Measurements from ENCODE around the gene TEAD3. TPM values are rescaled to one million over a fixed set of nuclear protein-coding genes. Genes with fewer than 3 reads are reported as not detected.
"Not testable (repeated sequence)": the region's sequence is repeated elsewhere in the genome, so short reads cannot be mapped to it uniquely, and the experiment has no call there.

TEAD3 gene
- total RNA-seq, 1 donor = 0.54 TPM

DNA sequence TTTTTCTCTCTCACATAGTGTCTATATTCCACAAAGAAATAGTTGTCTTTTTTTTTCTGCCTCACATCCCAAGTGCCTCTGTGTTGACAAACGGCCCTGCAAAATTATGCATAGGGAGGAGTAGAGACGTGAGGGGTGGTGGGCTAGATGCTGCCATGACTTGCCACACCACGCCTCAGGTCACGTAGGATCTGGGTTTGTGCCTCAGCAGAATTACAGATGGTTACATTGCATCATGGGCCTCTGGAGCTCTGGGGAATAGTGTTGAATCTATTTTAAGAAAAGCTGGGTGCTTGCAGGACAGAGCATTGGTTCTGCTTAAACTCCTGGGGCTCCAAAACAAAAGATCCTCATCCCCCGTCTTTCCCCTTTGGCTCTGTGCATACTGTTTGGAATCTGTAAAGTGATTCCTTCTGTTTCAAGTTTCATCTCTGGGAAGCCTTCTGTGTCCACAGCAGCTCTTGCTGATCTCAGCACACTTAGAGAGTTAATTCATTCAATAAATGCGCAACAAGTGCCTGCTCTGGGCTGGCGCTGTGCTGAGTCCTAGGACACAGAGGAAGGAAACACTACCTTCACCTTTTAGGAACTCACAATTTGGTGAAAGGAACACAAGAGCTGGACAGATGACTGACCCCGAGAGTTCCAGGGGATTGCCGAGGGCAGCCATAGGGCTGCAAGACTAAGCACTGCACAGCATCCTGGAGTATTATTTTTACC lies 42.3 kb downstream of the TEAD3 start:
- DNase-seq (ENCODE audit: low read depth in 2 of 3, low spot score in 2 of 3) = no peak

- DNase-seq (ENCODE audit: low read depth in 2 of 3, low spot score in 2 of 3) = no peak
These were observed 43.6 kb downstream of the TEAD3 start for GRCh38 chr6:35453236-35453635.

GRCh38 chr6:35452183-35453090 lies 44.4 kb downstream of the TEAD3 start, which contains the start of gene FANCE:
Gene FANCE (plus strand): TSS chr6:35452338. CDS start chr6:35452546, 208 bp downstream.
- peak; percentile 52 to 89 (median 88) for DNase-seq (ENCODE audit: low read depth in 2 of 3, low spot score in 2 of 3)

DNA sequence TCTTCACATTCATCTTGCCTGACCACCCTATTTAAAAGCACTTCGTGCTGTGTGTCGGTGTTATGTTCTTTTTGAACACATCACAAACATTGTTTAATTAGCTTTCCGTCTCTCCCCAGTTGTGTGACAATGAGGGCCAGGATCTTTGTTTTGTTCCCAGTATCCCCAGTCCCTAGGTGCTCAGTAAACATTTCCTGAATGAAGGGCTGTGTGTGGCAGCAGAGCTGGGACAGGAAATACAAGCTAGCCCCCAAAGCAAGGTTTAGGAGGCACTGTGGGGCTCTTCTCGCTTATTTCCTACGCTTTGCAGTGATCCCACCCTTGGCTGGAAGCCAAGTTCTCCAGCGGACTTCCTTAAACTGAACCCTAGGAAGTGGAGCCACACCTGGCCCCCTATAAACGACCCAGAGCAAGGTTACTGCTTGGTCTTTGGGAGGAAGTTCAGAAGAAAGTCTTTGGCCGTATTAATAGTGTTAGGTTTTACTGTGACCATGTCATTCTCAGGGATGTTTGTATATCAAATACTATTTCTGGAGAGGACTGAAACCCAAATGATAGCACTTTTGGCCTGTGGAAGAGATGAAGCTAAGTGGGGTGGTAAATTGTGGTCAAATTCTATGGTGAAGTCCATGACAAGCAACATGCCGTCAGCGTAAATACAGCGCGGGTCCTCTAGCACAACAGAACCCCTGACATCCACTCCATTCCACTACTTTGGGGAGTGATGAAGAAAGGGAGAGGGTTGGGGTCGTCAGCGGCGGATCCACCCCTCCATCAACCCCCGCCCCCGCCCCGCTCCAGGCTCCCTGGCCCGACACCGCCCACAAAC lies 45.3 kb downstream of the TEAD3 start:
- no peak for DNase-seq (ENCODE audit: low read depth in 2 of 3, low spot score in 2 of 3)

DNA sequence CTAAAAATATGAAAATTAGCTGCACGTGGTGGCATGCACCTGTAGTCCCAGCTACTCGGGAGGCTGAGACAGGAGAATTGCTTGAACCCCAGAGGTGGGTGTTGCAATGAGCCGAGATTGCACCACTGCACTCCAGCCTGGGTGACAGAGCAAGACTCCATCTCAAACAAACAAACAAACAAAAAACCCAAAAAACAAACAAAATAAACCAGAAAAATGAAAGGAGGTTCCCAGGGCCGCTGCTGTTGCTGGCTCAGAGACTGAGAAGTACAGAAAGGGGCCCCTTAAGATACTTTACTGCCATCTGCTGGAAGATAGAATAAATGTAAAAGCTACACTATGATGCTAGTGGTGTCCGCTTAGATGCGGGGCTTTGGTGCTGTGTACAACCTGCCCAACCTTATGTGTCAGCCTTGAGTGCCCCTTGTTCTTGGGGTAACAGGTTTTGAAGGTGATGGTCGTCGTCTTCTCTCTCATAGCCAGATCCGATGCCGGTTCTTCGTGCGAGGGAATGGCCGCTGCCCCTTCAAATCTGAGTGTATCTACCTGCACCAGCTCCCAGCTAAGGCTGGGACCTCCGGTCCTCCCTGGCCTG lies 47.5 kb downstream of the TEAD3 start:
- peak; percentile 42 to 82 (median 61) for DNase-seq (ENCODE audit: low read depth in 2 of 3, low spot score in 2 of 3)

DNA sequence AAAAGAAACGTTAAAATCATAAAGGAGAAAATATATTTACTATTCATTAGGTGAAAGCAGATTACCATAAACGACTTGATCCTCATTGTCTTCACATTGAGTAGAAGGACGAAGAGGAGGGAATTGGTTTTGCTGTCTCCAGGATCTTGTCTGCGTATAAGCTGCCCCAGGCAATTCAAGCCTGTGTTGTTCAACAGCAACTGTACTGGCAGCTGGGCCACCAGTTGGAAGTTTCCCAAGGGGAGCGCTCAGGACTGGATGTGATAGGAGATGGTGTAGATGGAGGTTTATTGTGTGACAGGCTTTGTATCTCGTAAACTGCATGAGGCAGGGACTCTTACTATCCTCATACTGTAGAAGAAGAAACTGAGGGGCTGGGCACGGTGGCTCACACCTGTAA lies 48.7 kb downstream of the TEAD3 start:
- no peak for DNase-seq (ENCODE audit: low read depth in 2 of 3, low spot score in 2 of 3)

DNA sequence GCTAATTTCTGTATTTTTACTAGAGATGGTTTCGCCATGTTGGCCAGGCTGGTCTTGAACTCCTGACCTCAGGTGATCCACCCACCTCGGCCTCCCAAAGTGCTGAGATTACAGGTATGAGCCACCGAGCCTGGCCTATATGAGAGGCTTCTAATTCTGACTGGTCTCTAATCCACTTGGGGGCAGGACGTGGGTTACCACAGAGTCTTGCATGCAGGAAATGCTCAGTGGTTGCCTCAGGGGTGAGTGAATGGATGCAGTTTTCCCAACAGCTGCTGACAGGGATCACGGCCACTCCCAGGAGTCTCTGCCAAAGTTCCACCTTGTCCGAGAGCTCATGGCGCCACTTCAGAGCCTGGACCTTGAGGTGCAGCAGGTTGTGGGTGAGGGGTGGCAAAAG lies 51.2 kb downstream of the TEAD3 start:
- no peak for DNase-seq (ENCODE audit: low read depth in 2 of 3, low spot score in 2 of 3)

- DNase-seq (ENCODE audit: low read depth in 2 of 3, low spot score in 2 of 3) = no peak
These were observed 53.4 kb downstream of the TEAD3 start for GRCh38 chr6:35443341-35444030.

GRCh38 chr6:35442693-35443092 lies 54.2 kb downstream of the TEAD3 start:
- DNase-seq (ENCODE audit: low read depth in 2 of 3, low spot score in 2 of 3) = no peak

DNA sequence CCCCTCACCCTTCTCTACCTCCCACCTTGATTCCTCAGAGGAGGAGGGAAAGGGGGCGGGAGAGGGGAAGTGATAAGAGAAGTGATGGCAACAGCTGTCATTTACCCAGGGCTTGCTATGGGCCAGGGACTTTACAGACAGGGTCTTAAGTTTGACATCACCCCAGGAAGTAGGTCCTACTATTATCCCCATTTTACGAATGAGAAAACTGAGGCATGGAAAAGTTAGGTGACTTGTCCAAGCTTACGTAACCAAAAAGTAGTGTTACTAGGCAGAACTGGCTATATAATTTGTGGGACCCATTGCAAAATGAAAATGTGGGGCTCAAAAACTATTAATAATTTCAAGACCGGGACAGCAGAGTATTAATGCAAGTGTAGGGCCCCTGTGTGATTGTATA lies 55.2 kb downstream of the TEAD3 start:
- DNase-seq (ENCODE audit: low read depth in 2 of 3, low spot score in 2 of 3) = no peak

DNA sequence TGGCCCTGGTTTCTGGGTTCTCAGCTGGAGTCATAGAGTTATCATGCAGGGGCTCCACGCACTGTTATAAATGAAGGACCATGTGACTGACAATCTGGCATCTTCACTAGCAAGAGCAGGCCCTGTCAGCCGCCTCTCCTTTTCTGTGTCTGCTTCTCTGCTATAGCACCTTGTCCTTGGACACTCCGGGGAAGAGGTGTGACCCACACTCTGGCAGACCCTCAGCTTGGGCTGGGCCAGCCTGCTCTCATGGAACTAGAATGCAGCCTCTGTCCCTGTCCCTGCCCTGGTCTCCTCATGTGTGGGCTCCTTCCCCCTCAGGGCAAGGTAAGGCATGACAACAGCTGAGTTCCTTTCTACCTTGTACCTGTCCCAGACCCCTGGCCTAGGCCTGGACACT lies 55.7 kb downstream of the TEAD3 start:
- no peak for DNase-seq (ENCODE audit: low read depth in 2 of 3, low spot score in 2 of 3)

DNA sequence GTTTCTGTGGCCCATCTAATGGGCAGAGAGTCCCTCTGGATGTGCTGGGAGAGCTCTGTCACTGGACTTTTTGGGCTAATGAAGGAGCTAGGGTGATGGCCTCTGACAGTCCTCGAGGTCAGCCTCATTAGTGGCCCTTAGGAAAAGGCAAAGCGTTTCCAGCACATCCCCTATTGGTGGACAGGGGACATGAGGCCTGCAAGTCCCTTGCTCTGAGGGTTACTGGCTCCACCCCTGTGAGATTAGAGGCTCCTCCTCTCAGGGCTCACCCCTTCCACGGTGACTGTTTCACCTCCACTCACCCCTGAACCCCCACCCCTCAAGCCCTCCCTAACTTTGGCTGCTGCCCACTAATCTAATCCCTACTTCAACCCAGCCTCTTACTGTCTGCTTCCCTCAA lies 57.6 kb downstream of the TEAD3 start:
- DNase-seq (ENCODE audit: low read depth in 2 of 3, low spot score in 2 of 3) = no peak

DNA sequence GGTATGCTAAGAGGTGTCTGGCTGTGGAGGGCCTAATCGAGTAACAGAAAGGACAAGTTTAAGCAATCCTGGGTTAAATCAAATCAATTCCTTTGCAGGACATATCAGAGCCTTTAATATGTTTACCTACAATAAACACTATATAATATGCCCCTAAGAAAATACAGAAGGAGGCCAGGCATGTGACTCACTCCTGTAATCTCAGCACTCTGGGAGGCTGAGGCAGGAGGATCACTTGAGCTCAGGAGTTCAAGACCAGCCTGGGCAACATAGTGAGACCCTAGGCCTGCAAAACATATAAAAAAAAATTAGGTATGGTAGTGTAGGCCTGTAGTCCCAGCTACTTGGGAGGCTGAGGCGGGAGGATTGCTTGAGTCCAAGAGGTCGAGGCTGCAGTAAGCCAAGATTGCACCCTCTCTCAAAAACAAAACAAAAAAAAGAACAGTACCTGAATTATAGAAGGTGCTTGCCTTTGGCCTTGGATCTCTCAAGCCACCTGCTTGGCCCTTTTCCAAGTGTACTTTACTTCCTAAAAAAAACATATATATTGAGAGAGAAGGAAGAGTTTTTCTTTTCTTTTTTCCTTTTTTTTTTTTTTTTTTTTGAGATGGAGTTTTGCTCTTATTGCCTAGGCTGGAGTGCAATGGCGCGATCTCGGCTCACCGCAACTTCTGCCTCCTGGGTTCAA lies 58.4 kb downstream of the TEAD3 start:
- DNase-seq (ENCODE audit: low read depth in 2 of 3, low spot score in 2 of 3) = not testable (repeated sequence)

GRCh38 chr6:35436071-35436857 lies 60.6 kb downstream of the TEAD3 start:
- no peak for DNase-seq (ENCODE audit: low read depth in 2 of 3, low spot score in 2 of 3)

GRCh38 chr6:35435074-35435837 lies 61.6 kb downstream of the TEAD3 start:
- DNase-seq (ENCODE audit: low read depth in 2 of 3, low spot score in 2 of 3) = no peak

GRCh38 chr6:35432702-35433101 lies 64.2 kb downstream of the TEAD3 start:
- DNase-seq (ENCODE audit: low read depth in 2 of 3, low spot score in 2 of 3) = not testable (repeated sequence)

DNA sequence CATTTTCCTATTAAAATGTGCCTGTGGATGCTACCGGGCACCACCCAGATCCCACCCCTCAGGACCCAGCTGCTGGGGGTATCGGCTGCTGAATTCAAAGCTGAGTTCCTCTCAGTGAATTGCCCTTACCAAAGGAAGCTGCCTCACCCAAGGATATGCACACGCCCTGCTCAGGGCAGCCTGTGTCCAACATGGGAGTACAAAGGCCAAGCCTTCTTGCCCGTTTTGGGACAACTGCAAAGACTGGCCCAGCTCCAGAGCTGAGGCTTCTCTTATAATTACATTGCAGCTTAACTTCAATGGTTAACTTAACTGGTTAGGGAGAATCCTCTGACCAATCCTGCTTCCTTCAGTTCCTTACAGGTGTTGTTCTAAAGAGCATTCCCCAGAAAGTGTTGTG lies 64.6 kb downstream of the TEAD3 start:
- DNase-seq (ENCODE audit: low read depth in 2 of 3, low spot score in 2 of 3) = no peak

GRCh38 chr6:35429463-35429862 lies 67.4 kb downstream of the TEAD3 start:
- no peak for DNase-seq (ENCODE audit: low read depth in 2 of 3, low spot score in 2 of 3)

Data from hematopoietic multipotent progenitor cell (in vitro differentiated cells).